Astrocyte of the spinal cord (primary cell): ENCODE data around the gene CXCL14.

Experiments
- DNase-seq: peaks from one replicate; pipeline ENCODE4 v3.0.0; 2011; ENCODE audit warnings: low read depth, low spot score
- H3K4me3 ChIP-seq: 2 replicates; pipeline ENCODE4 v1.5.1; 2011; ENCODE audit warnings: low read depth, mild to moderate bottlenecking, low read length, moderate library complexity
- CTCF ChIP-seq: IDR thresholded peaks from 2 replicates; pipeline ENCODE4 v1.5.1; 2012; ENCODE audit warnings: low read depth, mild to moderate bottlenecking, low read length, inconsistent platforms
- in situ Hi-C: cut with HindIII; loops from 2 replicates; pipeline ENCODE4 v1.10.0; 2017; ENCODE audit warnings: low sequenced_read_pairs

The CXCL14 gene

GRCh38 chr5:135567661-135568060, 11.1 kb downstream of the CXCL14 start:
- no peak for DNase-seq
- H3K4me3 ChIP-seq = no peak overlapping the region
- no peak for TF ChIP-seq CTCF
- in situ Hi-C loops = loop anchor here (25.0 kb wide), 1 partner anchor 270 kb away; the partner anchor contains the start of gene SLC25A48

- no peak for TF ChIP-seq CTCF
- no peak for DNase-seq
- no peak overlapping the region for H3K4me3 ChIP-seq
- in situ Hi-C loops = loop anchor here (25.0 kb wide), 1 partner anchor 271 kb away; the partner anchor contains the start of gene SLC25A48
These were observed 12.1 kb downstream of the CXCL14 start for GRCh38 chr5:135566422-135567400.

GRCh38 chr5:135565725-135566421, 12.9 kb downstream of the CXCL14 start:
- in situ Hi-C loops = loop anchor here (25.0 kb wide), 1 partner anchor 271 kb away; the partner anchor contains the start of gene SLC25A48
- H3K4me3 ChIP-seq = no peak overlapping the region
- peak; percentile 92 for TF ChIP-seq CTCF
- peak; percentile 45 for DNase-seq

- TF ChIP-seq CTCF = no peak
- no peak for DNase-seq
- no peak overlapping the region for H3K4me3 ChIP-seq
- in situ Hi-C loops = loop anchor here (25.0 kb wide), 1 partner anchor 272 kb away; the partner anchor contains the start of gene SLC25A48
These were observed 13.5 kb downstream of the CXCL14 start for GRCh38 chr5:135565266-135565665.

GRCh38 chr5:135564331-135564730, 14.5 kb downstream of the CXCL14 start:
- TF ChIP-seq CTCF = no peak
- in situ Hi-C loops = loop anchor here (25.0 kb wide), 1 partner anchor 273 kb away; the partner anchor contains the start of gene SLC25A48
- no peak for DNase-seq
- no peak overlapping the region for H3K4me3 ChIP-seq

- H3K4me3 ChIP-seq = no peak overlapping the region
- no peak for TF ChIP-seq CTCF
- in situ Hi-C loops = loop anchor here (25.0 kb wide), 1 partner anchor 276 kb away; the partner anchor contains the start of gene SLC25A48
- no peak for DNase-seq
These were observed 17.5 kb downstream of the CXCL14 start for GRCh38 chr5:135561266-135561665.
